Measurements from ENCODE around the gene DARS2.

The DARS2 gene

GRCh38 chr1:173886746-173887611, 62.5 kb downstream of the DARS2 start:
- DNase-seq (ENCODE audit: low read depth in 3 of 3): no peak

GRCh38 chr1:173887627-173888026, 63.2 kb downstream of the DARS2 start:
- no peak for DNase-seq (ENCODE audit: low read depth in 3 of 3)

- DNase-seq (ENCODE audit: low read depth in 3 of 3): no peak
Observed at GRCh38 chr1:173888749-173889148, 64.3 kb downstream of the DARS2 start.

DNA sequence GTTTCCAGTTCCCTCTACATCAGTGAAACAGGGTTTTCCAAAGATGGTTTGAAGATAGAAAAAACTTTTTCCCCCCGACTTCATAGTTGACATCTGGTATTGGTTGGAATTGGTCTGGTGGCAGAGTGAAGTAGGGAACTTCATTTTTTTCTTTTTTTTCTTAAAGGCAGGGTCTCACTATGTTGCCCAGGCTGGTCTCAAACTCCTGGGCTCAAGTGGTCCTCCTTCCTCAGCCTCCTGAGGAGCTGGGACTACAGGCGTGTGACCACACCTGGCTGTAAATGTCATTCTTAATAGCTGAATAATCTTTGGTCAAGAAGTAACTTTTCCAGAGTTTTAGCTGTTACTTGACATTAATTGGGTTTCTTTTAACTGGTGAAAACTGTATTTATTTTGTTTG, 65.4 kb downstream of the DARS2 start:
- no peak for DNase-seq (ENCODE audit: low read depth in 3 of 3)

DNA sequence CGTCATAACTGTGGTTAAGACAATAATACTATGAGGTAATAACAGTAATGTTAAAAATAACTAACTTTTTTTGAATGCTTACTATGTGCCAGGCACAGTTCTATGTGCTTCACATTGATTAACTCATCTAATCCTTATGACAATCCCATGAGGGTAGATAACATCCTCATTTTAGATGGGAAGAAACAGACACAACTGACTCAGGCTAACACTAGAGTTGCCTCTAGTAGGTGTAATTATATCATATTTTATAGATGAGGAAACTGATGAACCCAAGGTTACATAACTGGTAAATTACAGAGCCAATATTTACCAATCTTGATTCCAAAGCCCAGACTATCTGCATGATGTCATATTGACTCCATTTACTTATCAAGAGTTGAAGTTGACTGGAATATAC, 69.1 kb downstream of the DARS2 start:
- no peak for DNase-seq (ENCODE audit: low read depth in 3 of 3)

- DNase-seq (ENCODE audit: low read depth in 3 of 3): no peak
Observed at GRCh38 chr1:173894189-173894588, 69.7 kb downstream of the DARS2 start.

- DNase-seq (ENCODE audit: low read depth in 3 of 3): no peak
Observed at GRCh38 chr1:173900427-173900826, 76.0 kb downstream of the DARS2 start.

DNA sequence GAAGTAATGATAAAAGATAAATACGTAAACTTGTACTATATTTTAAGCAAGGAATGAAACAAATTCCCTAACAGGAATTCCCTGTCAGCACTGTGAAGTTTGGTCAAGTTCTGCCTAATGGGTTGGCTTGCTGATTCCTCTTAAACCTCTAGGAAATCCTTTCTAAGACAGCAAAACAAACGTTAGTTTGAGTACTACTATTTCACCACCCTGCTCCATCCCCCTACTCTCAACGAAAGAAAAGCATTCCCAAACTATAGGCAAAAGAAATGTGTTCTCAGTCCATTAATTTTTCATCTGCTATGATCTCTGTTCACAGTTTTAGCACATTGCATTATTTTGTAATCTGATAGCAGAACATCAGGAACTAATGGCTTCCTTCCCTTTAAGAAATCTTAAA, 76.5 kb downstream of the DARS2 start:
- DNase-seq (ENCODE audit: low read depth in 3 of 3): no peak

- no peak for DNase-seq (ENCODE audit: low read depth in 3 of 3)
Observed at GRCh38 chr1:173903827-173904531, 79.5 kb downstream of the DARS2 start.

All from stimulated activated CD4-positive, alpha-beta T cell treated with anti-CD3 and anti-CD28 coated beads, TNF-alpha, amount 100 ng/mL, for 24 hours (primary cell).